SK-N-SH (cell line): ENCODE results near the gene PLA2G4E. TPM values are rescaled to one million over a fixed set of nuclear protein-coding genes. Genes with fewer than 3 reads are reported as not detected.

Experiments used
- CTCF ChIA-PET: fragments of 300-600, 350-600 bp; formaldehyde crosslinking; extraction: SDS; loops from one replicate; lab custom pipeline; 2021; lab: Yijun Ruan, JAX
- POLR2A ChIA-PET: fragments of 350-600 bp; sonication (Branson Sonifier 250); formaldehyde crosslinking; extraction: SDS; loops from one replicate; lab custom pipeline; 2020; ENCODE audit warnings: antibody characterized with exemption, inconsistent platforms; lab: Yijun Ruan, JAX
- DNase-seq: peaks from one replicate; pipeline ENCODE4 v3.0.0; 2012
- H2AFZ ChIP-seq: fragments of 200-600 bp; sonication (generic); 2 replicates; pipeline ENCODE4 v1.8.1; 2016; ENCODE audit warnings: antibody characterized with exemption, mild to moderate bottlenecking, low read depth
- H3F3A ChIP-seq: fragments of 200-600 bp; sonication (generic); replicated peaks from 2 replicates; pipeline ENCODE3; 2016; ENCODE audit warnings: antibody characterized with exemption, mild to moderate bottlenecking; ENCODE audit not compliant: insufficient read depth
- H3K27ac ChIP-seq, 2 experiments: fragments of 200-500 bp in 1 of 2; fragments of 200-600 bp in 1 of 2; sonication (Bioruptor generic) in 1 of 2; sonication (generic), shearing (Covaris generic) in 1 of 2; 2 replicates each; pipeline versions ENCODE4 v1.5.1 to v1.6.1; 2014 to 2016; ENCODE audit warnings: low read depth in 2 of 2, inconsistent platforms in 1 of 2, low read length in 1 of 2, mild to moderate bottlenecking in 1 of 2, mixed read lengths in 1 of 2
- H3K27me3 ChIP-seq: fragments of 200-600 bp; sonication (generic), shearing (Covaris generic); 2 replicates; pipeline ENCODE4 v1.6.1; 2016; ENCODE audit warnings: mixed run types; ENCODE audit not compliant: insufficient read depth
- H3K36me3 ChIP-seq, 2 experiments: fragments of 200-500 bp in 1 of 2; fragments of 200-600 bp in 1 of 2; sonication (Bioruptor generic) in 1 of 2; sonication (generic) in 1 of 2; replicated peaks in 1 of 2; 2 replicates each; pipeline versions ENCODE3 to v1.5.1; 2014 to 2016; ENCODE audit warnings: low read length in 1 of 2, mild to moderate bottlenecking in 1 of 2; ENCODE audit not compliant: insufficient read depth in 2 of 2, control insufficient read depth in 1 of 2
- H3K4me1 ChIP-seq, 2 experiments: fragments of 200-500 bp in 1 of 2; fragments of 200-600 bp in 1 of 2; sonication (Bioruptor generic) in 1 of 2; sonication (generic), shearing (Covaris generic) in 1 of 2; 2 replicates each; pipeline versions ENCODE4 v1.5.1 to v1.6.1; 2014 to 2016; ENCODE audit warnings: low read depth in 1 of 2, low read length in 1 of 2, mixed run types in 1 of 2; ENCODE audit not compliant: insufficient read depth in 2 of 2, control insufficient read depth in 1 of 2
- H3K4me2 ChIP-seq: fragments of 200-600 bp; sonication (generic), shearing (Covaris generic); 2 replicates; pipeline ENCODE4 v1.6.1; 2017; ENCODE audit warnings: mixed run types
- H3K4me3 ChIP-seq, 2 experiments: fragments of 200-500 bp in 1 of 2; fragments of 200-600 bp in 1 of 2; sonication (Bioruptor generic) in 1 of 2; sonication (generic), shearing (Covaris generic) in 1 of 2; 2 replicates each; pipeline versions ENCODE4 v1.5.1 to v1.8.1; 2014 to 2016; ENCODE audit warnings: low read depth in 2 of 2, inconsistent platforms in 1 of 2, low read length in 1 of 2, mild to moderate bottlenecking in 1 of 2, mixed read lengths in 1 of 2, moderate library complexity in 1 of 2
- H3K79me2 ChIP-seq: fragments of 200-600 bp; sonication (generic); 2 replicates; pipeline ENCODE4 v1.8.1; 2017; ENCODE audit warnings: mild to moderate bottlenecking; ENCODE audit not compliant: insufficient read depth
- H3K9ac ChIP-seq: fragments of 200-600 bp; sonication (generic); 2 replicates; pipeline ENCODE4 v1.6.1; 2017; ENCODE audit warnings: mixed run types
- H3K9me2 ChIP-seq: fragments of 200-600 bp; sonication (generic); 2 replicates; pipeline ENCODE4 v1.6.1; 2017; ENCODE audit warnings: mixed run types
- H3K9me3 ChIP-seq: fragments of 200-600 bp; sonication (generic); 2 replicates; pipeline ENCODE4 v1.6.1; 2017; ENCODE audit warnings: mixed run types, mild to moderate bottlenecking, moderate library complexity
- H4K20me1 ChIP-seq: fragments of 200-600 bp; sonication (generic); 2 replicates; pipeline ENCODE4 v1.6.1; 2017; ENCODE audit warnings: mild to moderate bottlenecking, mixed run types; ENCODE audit not compliant: insufficient read depth
- FOSL2 ChIP-seq: IDR thresholded peaks from 2 replicates; pipeline ENCODE4 v1.4.0; 2012; ENCODE audit warnings: low read depth, mild to moderate bottlenecking, moderate library complexity, borderline replicate concordance
- GABPA ChIP-seq: IDR thresholded peaks from 2 replicates; pipeline ENCODE4 v1.4.0; 2012; ENCODE audit warnings: low read depth, mild to moderate bottlenecking
- GATA2 ChIP-seq: sonication (generic); formaldehyde crosslinking; IDR thresholded peaks from 2 replicates; pipeline ENCODE4 v1.5.0; 2020; ENCODE audit warnings: mild to moderate bottlenecking, missing genetic modification reagents
- MAX ChIP-seq: IDR thresholded peaks from 2 replicates; pipeline ENCODE4 v1.4.0; 2012; ENCODE audit warnings: low read depth
- MXI1 ChIP-seq: IDR thresholded peaks from 2 replicates; pipeline ENCODE4 v1.6.1; 2012; ENCODE audit warnings: mild to moderate bottlenecking, low read depth, low read length, improper control_type of control experiment
- NRF1 ChIP-seq: IDR thresholded peaks from 2 replicates; pipeline ENCODE4 v1.6.1; 2012; ENCODE audit warnings: low read depth, mild to moderate bottlenecking, low read length
- REST ChIP-seq: IDR thresholded peaks from 2 replicates; pipeline ENCODE4 v1.6.1; 2012; ENCODE audit warnings: mild to moderate bottlenecking, low read depth, low read length, moderate library complexity
- RXRA ChIP-seq: IDR thresholded peaks from 2 replicates; pipeline ENCODE4 v1.4.0; 2012; ENCODE audit warnings: low read depth, mild to moderate bottlenecking, borderline replicate concordance
- YY1 ChIP-seq: IDR thresholded peaks from 2 replicates; pipeline ENCODE4 v1.4.0; 2012; ENCODE audit warnings: low read depth, mild to moderate bottlenecking
- ZBTB33 ChIP-seq: IDR thresholded peaks from 2 replicates; pipeline ENCODE4 v1.4.0; 2012; ENCODE audit warnings: low read depth, borderline replicate concordance
- WGBS: methylation state at CpG from one replicate; pipeline ENCODE4 v1.1.6; 2017; ENCODE audit warnings: low lambda C conversion rate; 5-methylcytosine and 5-hydroxymethylcytosine counted together
- polyA plus RNA-seq, 3 experiments: library from polyadenylated mRNA; depleted of rRNA; stranded (reverse); fragments of >200 nt; gene quantifications; 2 replicates each; pipeline ENCODE4 v1.2.3, GENCODE V29; 2012

PLA2G4E gene
- polyA plus RNA-seq, 1 of the 3 experiments (the other 2 are of a cell fraction): not detected

GRCh38 chr15:41982133-41982930 is 38.5 kb downstream of the PLA2G4E start:
- POLR2A ChIA-PET: no interaction called here
- H4K20me1 ChIP-seq: no peaks in the 10 kb centered on the region
- H3K9me3 ChIP-seq: no peaks in the 10 kb centered on the region
- no peak overlapping the region for H3K9ac ChIP-seq
- H3K9me2 ChIP-seq: no peaks in the 10 kb centered on the region
- 88% methylated on average over 10 of the region's 10 CpGs for WGBS
- no peak overlapping the region for H3K4me3 ChIP-seq
- no peaks in the 10 kb centered on the region for H3K36me3 ChIP-seq
- CTCF ChIA-PET: interaction anchor here (1.0 to 1.7 kb wide), 3 partner anchors 81 to 155 kb away, joined by 4 to 6 read pairs (median 4); no protein-coding TSS in a partner anchor
- no peak overlapping the region for H3K27ac ChIP-seq
- H3K79me2 ChIP-seq: no peaks in the 10 kb centered on the region
- no peaks in the 10 kb centered on the region for H3K27me3 ChIP-seq
- H3F3A ChIP-seq: no peaks in the 10 kb centered on the region
- no peak for DNase-seq
- no peak overlapping the region for H2AFZ ChIP-seq
- no peaks in the 10 kb centered on the region; a peak in 1 of 4 replicates for H3K4me1 ChIP-seq
- TF ChIP-seq MXI1 (no peak), MAX (no peak), GATA2 (CRISPR knock-in tag) (no peak), YY1 (no peak), RXRA (no peak), GABPA (no peak), NRF1 (no peak), ZBTB33 (no peak), REST (no peak), FOSL2 (no peak)
- TF ChIP-seq, all 33 proteins: peak for 0
- H3K4me2 ChIP-seq: no peak overlapping the region
